Mucosa of gallbladder (tissue), 1 donor: ENCODE data around the gene PSME1. TPM values are rescaled to one million over a fixed set of nuclear protein-coding genes. Genes with fewer than 3 reads are reported as not detected.
A peak's percentile ranks its signal among the peaks of the same experiment; 100 is the strongest.

ENCODE experiments used
- DNase-seq: peaks from one replicate; pipeline ENCODE4 v3.0.0-alpha.2; 2020; ENCODE audit warnings: low spot score
- total RNA-seq: library from RNA; stranded (reverse); gene quantifications from one replicate; pipeline ENCODE4 v1.2.1, GENCODE V29; 2021
- donor health status: DM: no; HTN: no; CAD: no.

Gene PSME1
- total RNA-seq, 1 donor from 2014 or later, result 161 TPM

GRCh38 chr14:24146978-24147760, 11.2 kb downstream of the PSME1 start, which contains the start of gene RNF31:
Gene RNF31, plus strand, starts transcription at chr14:24147498. Its CDS starts 201 bp downstream, at chr14:24147699.
- DNase-seq, result peak; percentile 98

GRCh38 chr14:24147761-24148428, 11.9 kb downstream of the PSME1 start:
- DNase-seq, result no peak

- DNase-seq, result no peak
Observed at GRCh38 chr14:24149302-24149969, 13.4 kb downstream of the PSME1 start.

GRCh38 chr14:24150061-24150460, 14.1 kb downstream of the PSME1 start:
- no peak for DNase-seq

- DNase-seq, result no peak
Observed at GRCh38 chr14:24150567-24150966, 14.6 kb downstream of the PSME1 start.

- no peak for DNase-seq
Observed at GRCh38 chr14:24150993-24151392, 15.0 kb downstream of the PSME1 start.

GRCh38 chr14:24151404-24152080, 15.5 kb downstream of the PSME1 start:
- no peak for DNase-seq

- DNase-seq, result no peak
Observed at GRCh38 chr14:24155100-24155499, 19.1 kb downstream of the PSME1 start.

GRCh38 chr14:24156840-24157239, 20.8 kb downstream of the PSME1 start:
- DNase-seq, result no peak

GRCh38 chr14:24157331-24157730, 21.3 kb downstream of the PSME1 start:
- no peak for DNase-seq

GRCh38 chr14:24159777-24160498, 23.9 kb downstream of the PSME1 start:
- no peak for DNase-seq

GRCh38 chr14:24160499-24160849, 24.5 kb downstream of the PSME1 start:
- DNase-seq, result no peak

GRCh38 chr14:24160850-24161804, 25.1 kb downstream of the PSME1 start, which contains the start of gene IRF9:
Gene IRF9, plus strand, starts transcription at chr14:24161265. Its CDS starts 880 bp downstream, at chr14:24162145.
- peak; percentile 98 for DNase-seq

- DNase-seq, result no peak
Observed at GRCh38 chr14:24162093-24162492, 26.1 kb downstream of the PSME1 start.

- no peak for DNase-seq
Observed at GRCh38 chr14:24164518-24164991, 28.6 kb downstream of the PSME1 start.

- no peak for DNase-seq
Observed at GRCh38 chr14:24165785-24166184, 29.8 kb downstream of the PSME1 start.

- DNase-seq, result no peak
Observed at GRCh38 chr14:24167469-24168114, 31.6 kb downstream of the PSME1 start.

GRCh38 chr14:24171422-24172260, 35.6 kb downstream of the PSME1 start, which contains the start of gene REC8:
Gene REC8, plus strand, starts transcription at chr14:24172080. Its CDS starts 473 bp downstream, at chr14:24172553.
- peak; percentile 96 for DNase-seq
